HepG2 (cell line): ENCODE measurements around the gene PIR. TPM values are rescaled to one million over a fixed set of nuclear protein-coding genes. Genes with fewer than 3 reads are reported as not detected.

Source experiments
- ATF5 ChIP-seq: sonication (generic); formaldehyde crosslinking; IDR thresholded peaks from 2 replicates; pipeline ENCODE4 v1.4.0; 2020; ENCODE audit warnings: mild to moderate bottlenecking, low read depth, missing genetic modification reagents
- FIP1L1 ChIP-seq: fragments of 200-400 bp; formaldehyde crosslinking; IDR thresholded peaks from 2 replicates; pipeline ENCODE4 v1.6.1; 2018; ENCODE audit warnings: low read depth, mild to moderate bottlenecking, low read length, moderate library complexity, borderline replicate concordance; ENCODE audit not compliant: insufficient read depth
- HIVEP1 ChIP-seq: sonication (generic); formaldehyde crosslinking; IDR thresholded peaks from 2 replicates; pipeline ENCODE4 v1.4.0; 2020; ENCODE audit warnings: mild to moderate bottlenecking, missing genetic modification reagents
- HNF4A ChIP-seq: sonication (generic); formaldehyde crosslinking; IDR thresholded peaks from 2 replicates; pipeline ENCODE4 v1.4.0; 2020; ENCODE audit warnings: missing genetic modification reagents
- HNRNPH1 ChIP-seq: fragments of 200-400 bp; formaldehyde crosslinking; optimal IDR thresholded peaks from 2 replicates; pipeline ENCODE3; 2017; ENCODE audit warnings: mild to moderate bottlenecking, low read depth, low read length
- KDM3A ChIP-seq: IDR thresholded peaks from 2 replicates; pipeline ENCODE4 v1.6.1; 2018; ENCODE audit warnings: low read depth, missing compliant biosample characterization
- KDM5A ChIP-seq: fragments of 200-600 bp; sonication (generic); IDR thresholded peaks from 2 replicates; pipeline ENCODE4 v1.7.0; 2018; ENCODE audit warnings: antibody characterized with exemption, mild to moderate bottlenecking, low read length, borderline replicate concordance
- KLF9 ChIP-seq: IDR thresholded peaks from 2 replicates; pipeline ENCODE4 v1.6.1; 2016; ENCODE audit warnings: low read depth
- LRRFIP1 ChIP-seq: sonication (generic); formaldehyde crosslinking; conservative IDR thresholded peaks from 2 replicates; pipeline ENCODE4 v1.4.0; 2020; ENCODE audit warnings: missing genetic modification reagents
- NFAT5 ChIP-seq: sonication (generic); formaldehyde crosslinking; IDR thresholded peaks from 2 replicates; pipeline ENCODE4 v1.4.0; 2020; ENCODE audit warnings: missing genetic modification reagents
- NR2F2 ChIP-seq: IDR thresholded peaks from 2 replicates; pipeline ENCODE4 v1.6.1; 2012; ENCODE audit warnings: low read depth, inconsistent platforms, borderline replicate concordance
- SAFB2 ChIP-seq: sonication (generic); formaldehyde crosslinking; IDR thresholded peaks from 2 replicates; pipeline ENCODE4 v1.5.1; 2020; ENCODE audit warnings: missing genetic modification reagents, low read depth, mild to moderate bottlenecking, borderline replicate concordance
- SPEN ChIP-seq: sonication (generic); formaldehyde crosslinking; IDR thresholded peaks from 2 replicates; pipeline ENCODE4 v1.5.1; 2020; ENCODE audit warnings: low read depth, mild to moderate bottlenecking, missing genetic modification reagents
- THYN1 ChIP-seq: sonication (generic); formaldehyde crosslinking; IDR thresholded peaks from 2 replicates; pipeline ENCODE4 v1.8.1; 2023; ENCODE audit warnings: low read depth, mild to moderate bottlenecking, moderate library complexity, missing genetic modification reagents, borderline replicate concordance
- U2AF2 ChIP-seq: fragments of 200-400 bp; formaldehyde crosslinking; IDR thresholded peaks from 2 replicates; pipeline ENCODE4 v1.6.1; 2017; ENCODE audit warnings: low read depth, mild to moderate bottlenecking, low read length
- ZNF235 ChIP-seq: sonication (generic); formaldehyde crosslinking; IDR thresholded peaks from 2 replicates; pipeline ENCODE4 v1.8.1; 2023; ENCODE audit warnings: mild to moderate bottlenecking, missing genetic modification reagents, borderline replicate concordance
- ZNF326 ChIP-seq: sonication (generic); formaldehyde crosslinking; IDR thresholded peaks from 2 replicates; pipeline ENCODE4 v1.4.0; 2020; ENCODE audit warnings: missing genetic modification reagents, borderline replicate concordance
- ZNF331 ChIP-seq: sonication (generic); formaldehyde crosslinking; IDR thresholded peaks from 2 replicates; pipeline ENCODE4 v1.4.0; 2020; ENCODE audit warnings: missing genetic modification reagents
- ZNF382 ChIP-seq: sonication (generic); formaldehyde crosslinking; IDR thresholded peaks from 2 replicates; pipeline ENCODE4 v1.5.0; 2020; ENCODE audit warnings: missing genetic modification reagents, mild to moderate bottlenecking, borderline replicate concordance
- ZNF530 ChIP-seq: sonication (generic); formaldehyde crosslinking; IDR thresholded peaks from 2 replicates; pipeline ENCODE4 v1.5.0; 2020; ENCODE audit warnings: low read depth, mild to moderate bottlenecking, missing genetic modification reagents
- ZNF552 ChIP-seq: sonication (generic); formaldehyde crosslinking; IDR thresholded peaks from 2 replicates; pipeline ENCODE4 v1.9.0; 2022; ENCODE audit warnings: missing genetic modification reagents, mild to moderate bottlenecking, borderline replicate concordance
- ZNF891 ChIP-seq: sonication (generic); formaldehyde crosslinking; IDR thresholded peaks from 2 replicates; pipeline ENCODE4 v1.5.0; 2020; ENCODE audit warnings: mild to moderate bottlenecking, missing genetic modification reagents
- polyA plus RNA-seq, 8 experiments: library from polyadenylated mRNA; depleted of rRNA in 3 of 8; stranded (reverse) in 7 of 8; unstranded in 1 of 8; fragments of >200 nt; fragmentation: Illumina TruSeq in 4 of 8; extraction: Trizol in 4 of 8; gene quantifications; 2 replicates each; pipeline versions ENCODE4 v1.2.1 to v1.2.3, GENCODE V29; 2011 to 2016; ENCODE audit warnings: low read depth in 4 of 8, missing spikeins in 1 of 8, mixed read lengths in 1 of 8; ENCODE audit not compliant: insufficient read depth in 1 of 8
- total RNA-seq, 5 experiments: library from RNA; depleted of rRNA; stranded (reverse); fragments of >200 nt; fragmentation: Illumina TruSeq; extraction: Trizol; gene quantifications; 2 replicates each; pipeline ENCODE4 v1.2.3, GENCODE V29; 2016; ENCODE audit warnings: low read depth in 1 of 5

The PIR gene
- total and polyA plus RNA-seq, 2 of the 13 experiments (the other 11 are each of a cell fraction or from before 2014, with no cell fraction given): 12.2 to 38.0 TPM

- TF ChIP-seq LRRFIP1 (CRISPR knock-in tag) (no peak), THYN1 (CRISPR knock-in tag) (no peak), SAFB2 (no peak), KLF9 (no peak), KDM3A (CRISPR knock-in tag) (no peak), ZNF552 (no peak), HNF4A (CRISPR knock-in tag) (no peak), U2AF2 (no peak), ZNF331 (no peak), ZNF326 (CRISPR knock-in tag) (no peak), ZNF235 (CRISPR knock-in tag) (no peak), HNRNPH1 (no peak), ZNF530 (no peak), SPEN (CRISPR knock-in tag) (no peak), HIVEP1 (CRISPR knock-in tag) (no peak), ZNF382 (CRISPR knock-in tag) (no peak), NFAT5 (no peak), KDM5A (no peak), ATF5 (CRISPR knock-in tag) (no peak), ZNF891 (CRISPR knock-in tag) (no peak), FIP1L1 (no peak), NR2F2 (no peak)
Measured at GRCh38 chrX:15493118-15493962, at the start of gene PIR (continued).
